Liver (tissue), 9 donors: ENCODE data around the gene FAM120B. TPM values are rescaled to one million over a fixed set of nuclear protein-coding genes. Genes with fewer than 3 reads are reported as not detected.

Experiments
- DNase-seq: peaks from one replicate; pipeline ENCODE4 v3.0.0-alpha.2; 2017; ENCODE audit warnings: low spot score
- H3K27ac ChIP-seq, 2 donors: one replicate each; pipeline ENCODE4 v1.7.0; 2013; ENCODE audit warnings: inconsistent platforms in 2 of 2, low read length in 2 of 2, control low read depth in 1 of 2, low read depth in 1 of 2, mild to moderate bottlenecking in 1 of 2
- H3K27me3 ChIP-seq, 4 donors: one replicate each; pipeline versions ENCODE4 v1.6.1 to v1.7.0; 2013; ENCODE audit warnings: low read length in 3 of 4, inconsistent platforms in 1 of 4, mild to moderate bottlenecking in 1 of 4, moderate library complexity in 1 of 4; ENCODE audit not compliant: control insufficient read depth in 4 of 4, insufficient read depth in 4 of 4
- H3K36me3 ChIP-seq, 4 donors: one replicate each; pipeline versions ENCODE4 v1.6.1 to v1.7.0; 2013; ENCODE audit warnings: low read length in 3 of 4, mild to moderate bottlenecking in 3 of 4, low read depth in 1 of 4, moderate library complexity in 1 of 4; ENCODE audit not compliant: control insufficient read depth in 4 of 4, insufficient read depth in 3 of 4
- H3K4me1 ChIP-seq, 4 donors: one replicate each; pipeline versions ENCODE4 v1.6.1 to v1.7.0; 2013; ENCODE audit warnings: low read length in 3 of 4, mild to moderate bottlenecking in 3 of 4, moderate library complexity in 1 of 4; ENCODE audit not compliant: control insufficient read depth in 4 of 4, insufficient read depth in 4 of 4
- H3K4me3 ChIP-seq, 3 donors: one replicate each; pipeline versions ENCODE4 v1.6.1 to v1.7.0; 2013; ENCODE audit warnings: low read length in 3 of 3, control low read depth in 1 of 3, low read depth in 1 of 3, mild to moderate bottlenecking in 1 of 3
- H3K9ac ChIP-seq, 2 donors: one replicate each; pipeline ENCODE4 v1.7.0; 2013; ENCODE audit warnings: low read length in 2 of 2, mild to moderate bottlenecking in 2 of 2, moderate library complexity in 2 of 2, control low read depth in 1 of 2, low read depth in 1 of 2
- H3K9me3 ChIP-seq, 4 donors: one replicate each; pipeline versions ENCODE4 v1.6.1 to v1.7.0; 2013; ENCODE audit warnings: low read length in 3 of 4; ENCODE audit not compliant: control insufficient read depth in 4 of 4
- ATF3 ChIP-seq: IDR thresholded peaks from 2 replicates; pipeline ENCODE4 v1.6.1; 2016; ENCODE audit warnings: antibody characterized with exemption
- CTCF ChIP-seq: fragments of 150-350 bp; IDR thresholded peaks from 2 replicates; pipeline ENCODE4 v1.5.1; 2017; ENCODE audit warnings: improper control_type of control experiment, low read depth, low read length; ENCODE audit not compliant: missing input control
- EGR1 ChIP-seq, 2 donors: IDR thresholded peaks; 2 replicates each; pipeline ENCODE4 v1.6.1; 2016 to 2018; ENCODE audit warnings: antibody characterized with exemption in 2 of 2, low read depth in 2 of 2
- FOXA1 ChIP-seq: IDR thresholded peaks from 2 replicates; pipeline ENCODE4 v1.6.1; 2016; ENCODE audit warnings: antibody characterized with exemption
- FOXA2 ChIP-seq: IDR thresholded peaks from 2 replicates; pipeline ENCODE4 v1.6.1; 2016; ENCODE audit warnings: antibody characterized with exemption
- GABPA ChIP-seq, 2 donors: IDR thresholded peaks in 1 of 2; conservative IDR thresholded peaks in 1 of 2; 2 replicates each; pipeline ENCODE4 v1.6.1; 2016; ENCODE audit warnings: antibody characterized with exemption in 2 of 2, mild to moderate bottlenecking in 1 of 2, moderate library complexity in 1 of 2
- HNF4A ChIP-seq, 2 donors: conservative IDR thresholded peaks; 2 replicates each; pipeline ENCODE4 v1.6.1; 2016; ENCODE audit warnings: antibody characterized with exemption in 2 of 2, mild to moderate bottlenecking in 2 of 2
- HNF4G ChIP-seq: IDR thresholded peaks from 2 replicates; pipeline ENCODE4 v1.6.1; 2016; ENCODE audit warnings: antibody characterized with exemption
- JUND ChIP-seq, 2 donors: IDR thresholded peaks; 2 replicates each; pipeline ENCODE4 v1.6.1; 2016; ENCODE audit warnings: antibody characterized with exemption in 2 of 2
- MAX ChIP-seq: IDR thresholded peaks from 2 replicates; pipeline ENCODE4 v1.6.1; 2016; ENCODE audit warnings: antibody characterized with exemption
- NR2F2 ChIP-seq: IDR thresholded peaks from 2 replicates; pipeline ENCODE4 v1.6.1; 2016; ENCODE audit warnings: antibody characterized with exemption
- RAD21 ChIP-seq, 2 donors: IDR thresholded peaks; 2 replicates each; pipeline ENCODE4 v1.6.1; 2016; ENCODE audit warnings: antibody characterized with exemption in 2 of 2, mild to moderate bottlenecking in 2 of 2
- REST ChIP-seq: IDR thresholded peaks from 2 replicates; pipeline ENCODE4 v1.6.1; 2016; ENCODE audit warnings: antibody characterized with exemption, mild to moderate bottlenecking
- RXRA ChIP-seq, 2 donors: IDR thresholded peaks; 2 replicates each; pipeline ENCODE4 v1.6.1; 2017 to 2018; ENCODE audit warnings: antibody characterized with exemption in 2 of 2, mild to moderate bottlenecking in 1 of 2
- SP1 ChIP-seq: IDR thresholded peaks from 2 replicates; pipeline ENCODE4 v1.6.1; 2018; ENCODE audit warnings: antibody characterized with exemption, mild to moderate bottlenecking
- TAF1 ChIP-seq: conservative IDR thresholded peaks from 2 replicates; pipeline ENCODE4 v1.6.1; 2016; ENCODE audit warnings: antibody characterized with exemption, mild to moderate bottlenecking
- YY1 ChIP-seq: IDR thresholded peaks from 2 replicates; pipeline ENCODE4 v1.6.1; 2016; ENCODE audit warnings: antibody characterized with exemption, mild to moderate bottlenecking
- ZBTB33 ChIP-seq: IDR thresholded peaks from 2 replicates; pipeline ENCODE4 v1.6.1; 2016; ENCODE audit warnings: antibody characterized with exemption
- WGBS: extraction: QIAGEN DNeasy Blood & Tissue Kit; methylation state at CpG from one replicate; pipeline ENCODE4 v1.1.7; 2013; 5-methylcytosine and 5-hydroxymethylcytosine counted together
- polyA plus RNA-seq, 2 donors: library from polyadenylated mRNA; stranded (reverse) in 1 of 2; unstranded in 1 of 2; fragments of 200-250 nt in 1 of 2; fragments of >200 nt in 1 of 2; fragmentation: Nextera tagmentation in 1 of 2; extraction: Ambion mirVana in 1 of 2; gene quantifications; one replicate each; pipeline versions ENCODE4 v1.2.1 to v1.2.3, GENCODE V29; 2013 to 2015
- total RNA-seq, 2 donors: library from RNA; depleted of rRNA; stranded (reverse); fragments of >200 nt; gene quantifications; one replicate each; pipeline ENCODE4 v1.2.3, GENCODE V29; 2014
- donor health status: healthy.
- donor health status: healthy.
- donor health status: healthy.
- donor health status: healthy.
- donor health status: healthy.

The FAM120B gene
- total and polyA plus RNA-seq, 4 donors = 6.0 to 11.1 (median 9.1) TPM

DNA sequence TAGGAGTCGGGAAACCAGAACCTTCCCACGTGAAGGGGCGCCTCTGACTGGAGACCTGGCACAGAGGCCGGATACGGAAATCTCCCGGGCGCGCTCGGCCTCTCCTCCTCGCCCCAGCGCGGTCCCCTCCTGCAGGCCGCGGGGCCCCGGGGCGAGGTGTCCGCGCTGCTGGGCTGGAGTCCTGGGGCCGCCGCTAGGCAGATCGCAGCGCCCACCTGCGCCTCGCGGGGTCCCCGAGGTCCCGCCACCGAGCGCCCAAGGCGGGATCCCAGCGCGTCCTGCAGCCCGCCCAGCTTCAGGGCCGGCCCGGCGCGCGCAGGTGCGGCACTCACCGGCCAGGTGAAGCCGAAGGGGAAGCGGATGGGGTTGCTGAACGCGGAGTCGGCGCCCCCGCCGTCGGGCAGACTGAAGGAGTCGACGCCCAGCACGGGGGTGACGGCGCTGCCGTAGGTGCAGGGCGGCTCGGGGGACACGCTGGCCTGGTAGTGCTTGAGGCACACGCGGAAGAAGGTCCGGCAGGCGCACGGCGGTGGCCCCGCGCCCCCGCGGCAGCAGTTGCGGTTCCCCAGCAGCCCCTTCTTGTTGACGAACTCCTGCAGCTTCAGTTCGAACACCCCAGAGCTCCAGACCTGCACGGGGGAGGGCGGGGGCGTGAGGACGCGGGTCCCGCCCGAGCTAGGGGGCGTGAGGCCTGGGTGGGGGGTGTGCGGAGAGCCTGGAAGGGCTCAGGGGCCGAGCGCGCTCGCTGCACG, 17.2 kb upstream of the FAM120B start:
- Histone ChIP-seq H3K9me3 (no peaks in the 10 kb centered on the region), H3K4me1 (peaks cover 10 to 57% (median 25%) of the 10 kb centered on the region in 4 donors), H3K9ac (no peak overlapping the region), H3K27me3 (peaks cover 0 to 13% (median 8%) of the 10 kb centered on the region in 4 donors), H3K27ac (peak overlapping the region; percentile 15 to 53), H3K4me3 (peak overlapping the region in 2 of 3 donors; percentile 34 to 69), H3K36me3 (peaks cover 0 to 2% (median 0%) of the 10 kb centered on the region in 4 donors)
- WGBS = 4% methylated on average over 85 of the region's 85 CpGs
- DNase-seq = no peak
- no peak for TF ChIP-seq TAF1
- no peak for TF ChIP-seq GABPA (IDR thresholded peaks at IDR 0.05 in 1 of 2, conservative IDR thresholded peaks at IDR 0.05 in 1 of 2)
- no peak for TF ChIP-seq HNF4G
- TF ChIP-seq CTCF = no peak
- TF ChIP-seq REST = no peak
- TF ChIP-seq EGR1 (IDR thresholded peaks at IDR 0.05; ENCODE audit: low read depth in 2 of 2) = no peak
- no peak for TF ChIP-seq FOXA2
- no peak for TF ChIP-seq YY1
- TF ChIP-seq FOXA1 = no peak
- no peak for TF ChIP-seq HNF4A (conservative IDR thresholded peaks at IDR 0.05)
- no peak for TF ChIP-seq ZBTB33
- no peak for TF ChIP-seq ATF3
- TF ChIP-seq RAD21 (IDR thresholded peaks at IDR 0.05) = no peak
- no peak for TF ChIP-seq MAX
- TF ChIP-seq SP1 = no peak
- no peak for TF ChIP-seq NR2F2
- TF ChIP-seq JUND (IDR thresholded peaks at IDR 0.05) = no peak
- TF ChIP-seq RXRA (IDR thresholded peaks at IDR 0.05) = no peak
